Bronchial epithelial cell (primary cell): Measurements from ENCODE around the gene AAK1. TPM values are rescaled to one million over a fixed set of nuclear protein-coding genes. Genes with fewer than 3 reads are reported as not detected.

ENCODE experiments used
- DNase-seq: peaks from one replicate; pipeline ENCODE4 v3.0.0-alpha.2; 2010; ENCODE audit warnings: low read depth
- FAIRE-seq: peaks from 2 replicates; lab custom pipeline; 2011; peaks lifted over from hg19 to GRCh38; lab: Jason Lieb, UNC
- H3K27me3 ChIP-seq: 2 replicates; pipeline ENCODE4 v1.5.1; 2011; ENCODE audit warnings: low read length; ENCODE audit not compliant: control insufficient read depth, insufficient read depth
- H3K36me3 ChIP-seq: 2 replicates; pipeline ENCODE4 v1.5.1; 2011; ENCODE audit warnings: low read length; ENCODE audit not compliant: control insufficient read depth, insufficient read depth
- H3K4me3 ChIP-seq: 2 replicates; pipeline ENCODE4 v1.5.1; 2011; ENCODE audit warnings: mild to moderate bottlenecking, low read depth, low read length, control low read depth
- CTCF ChIP-seq: IDR thresholded peaks from 2 replicates; pipeline ENCODE4 v1.5.1; 2011; ENCODE audit warnings: mild to moderate bottlenecking, moderate library complexity, low read length, control low read depth, inconsistent platforms; ENCODE audit not compliant: insufficient read depth, severe bottlenecking
- total RNA-seq: library from RNA; depleted of rRNA; stranded (reverse); fragments of >200 nt; gene quantifications from 2 replicates; pipeline ENCODE4 v1.2.1, GENCODE V29; 2014

AAK1 gene
- total RNA-seq, 1 donor from 2014 or later, result 17.9 TPM

- H3K4me3 ChIP-seq, result no peak overlapping the region
- no peaks in the 10 kb centered on the region for H3K36me3 ChIP-seq
- DNase-seq (no peak), FAIRE-seq (no peak)
- H3K27me3 ChIP-seq, result no peaks in the 10 kb centered on the region
- no peak for TF ChIP-seq CTCF
Measured at GRCh38 chr2:69686813-69687212, 43.3 kb upstream of the AAK1 start.

- Histone ChIP-seq H3K27me3 (no peaks in the 10 kb centered on the region), H3K36me3 (no peaks in the 10 kb centered on the region), H3K4me3 (no peak overlapping the region)
- DNase-seq, result no peak
- no peak for TF ChIP-seq CTCF
- FAIRE-seq, result no peak
Measured at GRCh38 chr2:69685321-69686048, 41.9 kb upstream of the AAK1 start.

DNA sequence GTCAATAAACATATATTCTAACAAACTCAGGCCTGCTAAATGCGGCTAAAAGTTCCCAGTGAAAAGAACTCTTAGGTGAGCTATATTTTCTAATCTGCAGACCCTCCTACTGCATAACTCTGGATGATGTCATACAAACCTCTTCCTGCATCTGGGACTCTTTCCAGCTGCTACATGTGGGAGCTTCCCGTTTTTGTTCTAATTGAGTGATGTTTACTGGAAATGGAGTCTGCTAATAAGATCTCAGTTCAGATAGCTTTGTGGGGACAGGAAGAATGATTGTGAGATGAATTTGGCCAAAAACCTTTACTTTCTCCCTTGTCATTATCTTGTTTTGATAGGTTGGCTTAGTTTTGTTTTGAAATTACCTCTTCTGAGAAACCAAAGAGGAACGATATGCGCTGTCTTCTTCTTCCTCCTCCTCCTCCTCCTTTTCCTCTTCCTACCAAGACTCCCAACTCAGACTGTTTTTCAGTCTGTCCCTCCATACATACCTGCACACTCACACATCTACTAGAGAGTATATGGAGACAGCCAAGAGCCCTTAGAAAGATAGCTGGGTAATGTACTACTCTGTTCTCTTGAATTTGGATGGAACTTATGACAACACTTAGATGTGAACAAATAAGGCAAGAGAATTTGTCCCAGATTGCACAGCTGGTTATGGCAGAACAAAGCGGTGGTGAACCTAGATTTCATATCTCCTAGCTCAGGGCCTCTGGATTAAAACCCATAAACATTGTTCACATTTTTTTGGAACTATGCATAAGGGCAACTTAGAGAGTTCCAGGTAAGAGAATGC is 39.8 kb upstream of the AAK1 start:
- no peaks in the 10 kb centered on the region for H3K36me3 ChIP-seq
- no peak for TF ChIP-seq CTCF
- H3K4me3 ChIP-seq, result no peak overlapping the region
- FAIRE-seq (no peak), DNase-seq (peak; percentile 73)
- H3K27me3 ChIP-seq, result no peaks in the 10 kb centered on the region

GRCh38 chr2:69682525-69682924 is 39.0 kb upstream of the AAK1 start:
- no peak for FAIRE-seq
- Histone ChIP-seq H3K4me3 (no peak overlapping the region), H3K36me3 (no peaks in the 10 kb centered on the region), H3K27me3 (no peaks in the 10 kb centered on the region)
- TF ChIP-seq CTCF, result no peak
- no peak for DNase-seq

- Histone ChIP-seq H3K27me3 (no peaks in the 10 kb centered on the region), H3K36me3 (no peaks in the 10 kb centered on the region), H3K4me3 (no peak overlapping the region)
- no peak for DNase-seq
- TF ChIP-seq CTCF, result no peak
- no peak for FAIRE-seq
Measured at GRCh38 chr2:69680001-69680675, 36.6 kb upstream of the AAK1 start.
